HL-60 (cell line): ENCODE results near the gene LRRC74B.

Source experiments
- CTCF ChIP-seq: IDR thresholded peaks from one replicate; pipeline ENCODE4 v1.5.1; 2011; ENCODE audit warnings: low read length, control low read depth, inconsistent platforms; ENCODE audit not compliant: insufficient read depth
- GABPA ChIP-seq: IDR thresholded peaks from 2 replicates; pipeline ENCODE4 v1.6.1; 2012; ENCODE audit warnings: low read depth
- POLR2AphosphoS5 ChIP-seq: IDR thresholded peaks from 2 replicates; pipeline ENCODE4 v1.6.1; 2012; ENCODE audit warnings: low read depth
- REST ChIP-seq: IDR thresholded peaks from 2 replicates; pipeline ENCODE4 v1.6.1; 2012; ENCODE audit warnings: low read depth; ENCODE audit not compliant: insufficient replicate concordance
- SPI1 ChIP-seq: IDR thresholded peaks from 2 replicates; pipeline ENCODE4 v1.6.1; 2012; ENCODE audit warnings: low read depth, mild to moderate bottlenecking, borderline replicate concordance

GRCh38 chr22:21069375-21069774, 23.6 kb downstream of the LRRC74B start:
- TF ChIP-seq CTCF = no peak
- no peak for TF ChIP-seq POLR2AphosphoS5
- TF ChIP-seq REST = no peak
- TF ChIP-seq GABPA = no peak
- TF ChIP-seq SPI1 = no peak
